Stimulated activated CD4-positive, alpha-beta T cell treated with anti-CD3 and anti-CD28 coated beads, Interleukin-15, amount 100 ng/mL, for 24 hours (primary cell): ENCODE results near the gene UBAP1L.
A peak's percentile ranks its signal among the peaks of the same experiment; 100 is the strongest.
"Not testable (repeated sequence)": the region's sequence is repeated elsewhere in the genome, so short reads cannot be mapped to it uniquely, and the experiment has no call there.

ENCODE experiments used
- DNase-seq: peaks from one replicate; pipeline ENCODE4 v3.0.0-alpha.2; 2020

Gene UBAP1L

GRCh38 chr15:65115086-65115485 is at the start of gene UBAP1L:
TSS of gene UBAP1L (minus strand) at chr15:65115200. CDS start at chr15:65106215, 8,985 bp downstream.
- no peak for DNase-seq

- no peak for DNase-seq
These were observed 49.1 kb upstream of the UBAP1L start for GRCh38 chr15:65164139-65164538.

GRCh38 chr15:65163041-65163440 is 48.0 kb upstream of the UBAP1L start:
- no peak for DNase-seq

GRCh38 chr15:65156692-65157091 is 41.7 kb upstream of the UBAP1L start:
- no peak for DNase-seq

- DNase-seq: no peak
These were observed 39.7 kb upstream of the UBAP1L start for GRCh38 chr15:65154720-65155119.

GRCh38 chr15:65147902-65148301 is 32.9 kb upstream of the UBAP1L start:
- DNase-seq: no peak

- no peak for DNase-seq
These were observed 31.4 kb upstream of the UBAP1L start for GRCh38 chr15:65146438-65146837.

GRCh38 chr15:65138631-65139030 is 23.6 kb upstream of the UBAP1L start:
- not testable (repeated sequence) for DNase-seq

- not testable (repeated sequence) for DNase-seq
These were observed 22.9 kb upstream of the UBAP1L start for GRCh38 chr15:65137893-65138292.

GRCh38 chr15:65137089-65137488 is 22.1 kb upstream of the UBAP1L start:
- not testable (repeated sequence) for DNase-seq

GRCh38 chr15:65134538-65134937 is 19.5 kb upstream of the UBAP1L start:
- no peak for DNase-seq

GRCh38 chr15:65133548-65134200 is 18.7 kb upstream of the UBAP1L start, which contains the start of gene PDCD7:
TSS of gene PDCD7 (minus strand) at chr15:65133808. CDS start at chr15:65133781, 27 bp downstream.
- peak; percentile 89 for DNase-seq

GRCh38 chr15:65132878-65133547 is 18.0 kb upstream of the UBAP1L start:
- peak; percentile 41 for DNase-seq

GRCh38 chr15:65130941-65131340 is 15.9 kb upstream of the UBAP1L start:
- DNase-seq: peak; percentile 5

- no peak for DNase-seq
These were observed 542 bp upstream of the UBAP1L start for GRCh38 chr15:65115542-65115941.

GRCh38 chr15:65110676-65111292 is 4.2 kb downstream of the UBAP1L start:
- no peak for DNase-seq

- DNase-seq: no peak
These were observed 8.9 kb downstream of the UBAP1L start for GRCh38 chr15:65106011-65106590.

- DNase-seq: no peak
These were observed 10.0 kb downstream of the UBAP1L start for GRCh38 chr15:65105038-65105437.

- DNase-seq: no peak
These were observed 12.1 kb downstream of the UBAP1L start for GRCh38 chr15:65102912-65103311.

- no peak for DNase-seq
These were observed 12.9 kb downstream of the UBAP1L start for GRCh38 chr15:65101891-65102708.

- peak; percentile 73 for DNase-seq
These were observed 13.5 kb downstream of the UBAP1L start for GRCh38 chr15:65101411-65101890.

- no peak for DNase-seq
These were observed 14.6 kb downstream of the UBAP1L start for GRCh38 chr15:65100442-65100841.

GRCh38 chr15:65099801-65100200 is 15.2 kb downstream of the UBAP1L start:
- DNase-seq: not testable (repeated sequence)
